LoVo (cell line): ENCODE results near the gene FRMD4A.
"Not testable (repeated sequence)": the region's sequence is repeated elsewhere in the genome, so short reads cannot be mapped to it uniquely, and the experiment has no call there.

Experiments
- DNase-seq: peaks from one replicate; pipeline ENCODE4 v3.0.0-alpha.2; 2016; ENCODE audit warnings: low spot score

Gene FRMD4A

GRCh38 chr10:14146025-14146424, 184.7 kb downstream of the FRMD4A start:
- no peak for DNase-seq

- DNase-seq, result no peak
Observed at GRCh38 chr10:14144451-14144850, 186.3 kb downstream of the FRMD4A start.

DNA sequence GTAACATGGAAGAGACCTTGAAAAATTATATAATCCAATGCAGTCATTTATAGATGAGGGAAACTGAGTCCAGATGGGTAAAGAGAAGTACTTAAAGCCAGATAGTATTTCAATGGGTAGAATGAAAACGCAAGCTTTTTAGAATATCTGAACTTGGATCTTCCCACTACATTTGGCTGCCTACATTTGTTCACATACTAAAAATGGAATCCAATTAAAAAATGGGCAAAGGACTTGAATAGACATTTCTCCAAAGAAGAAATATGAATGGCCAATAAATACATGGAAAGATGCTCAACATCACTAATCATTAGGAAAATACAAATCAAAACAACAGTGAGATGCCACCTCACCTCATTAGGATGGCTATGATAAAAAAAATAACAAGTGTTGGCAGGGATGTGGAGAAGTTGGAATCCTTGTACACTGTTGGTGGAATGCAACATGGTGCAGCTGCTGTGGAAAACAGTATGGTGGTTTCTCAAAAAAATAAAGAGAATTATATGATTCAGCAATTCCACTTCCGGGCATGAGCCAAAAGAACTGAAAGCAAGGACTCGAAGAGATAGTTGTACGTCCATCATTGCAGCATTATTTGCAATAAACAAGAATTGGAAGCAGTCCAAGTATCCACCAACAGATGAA, 188.0 kb downstream of the FRMD4A start:
- DNase-seq, result no peak

DNA sequence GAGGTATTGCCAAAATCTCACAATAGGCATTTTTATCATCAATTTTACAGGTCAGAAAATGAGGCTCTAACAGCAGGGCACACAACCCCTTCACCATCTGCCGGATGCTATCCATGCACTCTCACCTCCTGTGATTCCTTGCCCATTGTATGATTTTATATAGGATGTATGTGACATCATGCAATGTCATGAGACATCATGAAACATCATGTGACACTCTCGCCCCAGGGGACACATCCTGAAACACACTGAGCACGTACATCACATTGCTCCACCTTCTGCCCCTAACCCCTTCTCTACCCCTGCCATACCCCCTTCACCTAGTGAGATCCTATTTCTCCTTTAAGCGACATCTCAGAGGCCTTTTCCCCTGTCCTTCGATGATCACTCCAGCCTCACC, 189.4 kb downstream of the FRMD4A start:
- DNase-seq, result no peak

GRCh38 chr10:14137391-14137790, 193.3 kb downstream of the FRMD4A start:
- no peak for DNase-seq

- DNase-seq, result not testable (repeated sequence)
Observed at GRCh38 chr10:14135196-14135595, 195.5 kb downstream of the FRMD4A start.

DNA sequence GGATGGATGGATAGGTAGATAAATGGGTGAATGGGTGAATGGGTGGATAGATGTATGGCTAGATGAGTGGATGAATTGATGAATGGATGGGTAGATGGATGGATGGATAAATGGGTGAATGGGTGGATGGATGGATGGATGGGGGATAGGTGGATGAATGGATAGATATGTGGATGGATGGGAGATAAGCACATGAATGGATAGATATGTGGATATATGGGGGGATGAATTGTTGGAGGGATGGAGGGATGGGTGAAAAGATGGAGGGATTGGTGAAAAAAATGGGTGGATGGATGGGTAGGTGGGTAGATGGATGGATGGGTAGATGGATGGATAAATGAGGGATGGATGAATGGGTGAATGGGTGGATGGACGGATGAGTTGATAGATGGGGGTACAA, 196.4 kb downstream of the FRMD4A start:
- DNase-seq, result no peak

DNA sequence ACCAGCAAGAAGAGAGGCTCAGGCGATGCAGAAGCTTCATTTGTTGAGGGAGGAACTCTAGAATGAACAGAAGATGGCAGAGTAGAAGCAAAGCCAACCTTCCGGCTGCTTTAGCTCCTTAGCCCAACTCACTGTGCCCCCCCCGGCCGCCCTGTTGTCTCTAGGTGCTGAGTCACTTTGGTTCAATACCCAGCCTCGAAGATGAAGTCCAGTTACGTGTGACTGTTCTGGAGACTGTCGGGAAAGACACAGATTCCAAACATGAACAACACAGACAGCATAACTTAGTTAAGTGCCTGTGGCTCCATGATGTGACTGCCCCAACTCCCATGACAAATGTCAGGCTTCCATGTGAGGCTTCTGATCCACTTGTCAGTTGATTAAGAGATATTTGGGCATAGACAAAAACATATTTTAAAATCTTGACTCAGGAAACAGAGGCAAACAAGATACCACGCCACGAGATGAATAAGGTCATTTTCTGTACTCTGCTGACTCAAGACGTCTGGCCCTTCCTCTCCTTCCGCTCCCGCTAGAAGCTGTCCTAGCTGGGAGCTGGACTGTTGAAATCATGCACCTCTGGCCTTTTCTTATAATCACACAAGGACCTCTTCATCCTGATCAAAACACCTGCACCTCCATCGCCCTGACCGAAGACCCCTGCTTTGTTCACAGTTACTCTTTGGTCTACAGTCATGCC, 199.3 kb downstream of the FRMD4A start:
- no peak for DNase-seq

DNA sequence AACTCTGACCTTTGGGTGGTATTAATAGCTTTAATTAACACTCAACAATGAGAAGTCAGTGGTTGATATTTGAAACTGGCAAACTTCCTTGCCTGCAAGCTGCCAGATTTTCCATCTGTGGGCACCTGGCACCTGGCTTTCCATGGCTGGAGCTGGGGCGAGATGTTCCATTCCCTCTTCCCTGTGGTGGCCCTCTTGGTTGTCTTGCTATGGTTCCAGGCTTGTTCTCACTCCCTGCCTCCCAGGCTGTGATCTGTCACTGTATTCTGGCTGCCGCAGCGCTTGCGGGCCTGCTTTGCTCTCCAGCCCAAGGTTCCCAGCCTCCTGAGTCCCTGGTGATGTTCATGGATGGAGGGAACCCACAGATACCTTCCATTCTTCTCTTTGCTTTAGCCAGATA, 201.0 kb downstream of the FRMD4A start:
- DNase-seq, result no peak

DNA sequence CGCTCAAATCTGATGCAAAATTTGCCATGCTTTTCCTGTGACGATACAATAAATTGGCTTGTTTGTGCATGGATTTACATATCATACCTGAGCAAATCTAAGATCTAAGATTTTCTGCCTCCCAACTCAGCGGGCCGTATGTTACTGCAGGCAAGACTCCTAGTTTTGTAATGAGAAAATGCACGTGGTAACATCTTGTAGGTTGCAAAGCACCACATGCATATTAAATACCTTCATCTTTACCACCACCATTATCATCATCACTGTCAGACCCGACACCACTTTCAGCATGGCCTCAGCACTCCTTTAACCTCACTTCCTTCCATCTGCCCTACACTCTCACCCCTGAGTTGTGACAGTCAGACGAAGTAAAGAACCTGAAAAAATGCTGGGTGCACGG, 202.2 kb downstream of the FRMD4A start:
- DNase-seq, result no peak

GRCh38 chr10:14126697-14127440, 203.9 kb downstream of the FRMD4A start:
- peak; percentile 10 for DNase-seq

GRCh38 chr10:14125564-14125963, 205.2 kb downstream of the FRMD4A start:
- no peak for DNase-seq

DNA sequence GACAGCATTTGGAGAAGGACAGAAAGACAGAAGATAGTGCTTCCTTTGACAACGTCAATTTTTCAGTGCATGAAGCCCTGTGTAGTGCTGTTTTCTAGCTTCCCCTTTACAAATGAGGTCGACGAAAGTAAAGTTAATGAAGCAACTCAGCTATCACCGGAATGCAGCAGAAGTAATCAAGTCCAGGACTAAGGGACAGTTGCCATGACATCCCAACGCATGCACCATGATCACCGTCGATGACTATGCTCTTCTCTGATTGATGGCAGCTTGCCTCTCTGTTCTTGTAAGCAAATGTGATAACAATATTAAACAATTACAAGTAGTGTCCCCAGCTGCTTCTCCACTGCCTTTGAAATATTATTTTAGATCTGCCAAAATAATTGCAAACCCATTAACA, 205.8 kb downstream of the FRMD4A start:
- no peak for DNase-seq

DNA sequence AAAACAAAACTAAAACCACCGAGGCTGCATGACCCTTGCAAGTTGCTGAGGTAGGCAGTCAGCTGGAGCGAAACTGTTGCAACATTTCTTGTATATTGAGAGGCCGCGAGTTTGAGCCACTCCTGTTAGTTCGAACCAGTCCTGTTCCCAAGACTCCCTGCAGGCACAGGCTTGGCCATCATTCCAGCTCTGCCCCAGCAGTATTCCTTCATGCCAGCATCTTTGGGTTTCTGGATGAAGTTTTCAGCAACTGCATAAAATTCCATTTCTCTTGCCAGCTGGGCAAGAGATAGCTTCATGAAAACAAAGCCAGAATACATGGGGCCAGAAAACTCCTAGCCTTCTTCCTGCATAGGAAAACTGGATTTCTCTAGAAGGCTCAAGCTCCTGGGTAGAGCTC, 207.6 kb downstream of the FRMD4A start:
- no peak for DNase-seq

DNA sequence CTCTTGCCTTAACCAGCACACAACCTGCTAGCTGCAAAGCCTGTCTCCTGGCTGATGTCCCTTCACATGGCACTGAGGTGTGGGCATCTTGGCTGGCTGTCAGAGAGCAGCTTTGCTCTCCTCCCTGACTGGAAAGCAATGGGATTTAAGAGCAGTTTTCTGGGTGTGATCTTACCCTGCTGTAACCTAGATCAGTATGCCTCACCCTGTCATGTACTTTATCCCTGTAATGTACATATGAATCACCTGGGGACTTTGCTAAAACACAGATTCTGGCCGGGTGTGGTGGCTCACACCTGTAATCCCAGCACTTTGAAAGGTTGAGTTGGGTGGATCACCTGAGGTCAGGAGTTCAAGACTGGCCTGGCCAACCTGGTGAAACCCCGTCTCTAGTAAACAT, 209.9 kb downstream of the FRMD4A start:
- DNase-seq, result no peak

GRCh38 chr10:14118953-14119352, 211.8 kb downstream of the FRMD4A start:
- no peak for DNase-seq

DNA sequence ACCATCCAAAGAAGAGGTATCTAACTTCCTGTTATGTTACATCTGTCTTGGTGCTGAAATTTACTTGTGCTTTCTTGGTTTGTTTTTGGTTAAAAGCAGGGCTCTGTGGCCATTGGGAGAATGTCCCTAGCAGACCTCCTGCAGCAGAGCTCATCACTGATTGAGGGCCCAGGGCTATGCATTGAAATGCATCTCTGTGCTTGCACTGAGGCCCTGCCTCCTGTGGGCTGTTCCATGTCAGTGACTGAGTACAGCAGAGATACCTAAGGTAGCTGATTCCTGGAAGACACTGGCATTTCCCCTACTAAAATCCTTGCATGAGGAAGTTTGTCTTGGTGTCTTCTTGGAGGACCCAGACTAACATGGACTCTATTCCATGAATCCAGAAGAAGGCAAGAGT, 213.9 kb downstream of the FRMD4A start:
- no peak for DNase-seq

- DNase-seq, result no peak
Observed at GRCh38 chr10:14116021-14116420, 214.7 kb downstream of the FRMD4A start.

- DNase-seq, result no peak
Observed at GRCh38 chr10:14114791-14115190, 215.9 kb downstream of the FRMD4A start.

GRCh38 chr10:14112056-14112455, 218.7 kb downstream of the FRMD4A start:
- no peak for DNase-seq

DNA sequence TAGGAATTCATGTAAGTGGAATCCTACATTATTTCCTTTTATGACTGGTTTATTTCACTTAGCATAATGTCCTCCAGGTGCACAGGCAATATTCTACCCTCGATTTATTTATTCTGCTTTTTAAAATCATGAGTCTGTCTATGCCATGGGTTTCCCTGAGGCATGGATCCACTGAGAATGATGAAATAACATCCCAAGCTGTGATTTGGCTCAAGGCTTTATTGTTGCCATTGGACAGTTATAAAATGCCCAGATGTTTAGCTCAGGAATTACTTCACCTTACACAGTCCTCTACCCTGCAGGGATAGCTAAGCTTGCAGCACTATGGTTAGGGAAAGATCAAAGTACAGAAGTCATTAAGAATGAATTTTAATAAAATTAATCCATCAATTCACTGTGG, 219.5 kb downstream of the FRMD4A start:
- DNase-seq, result no peak

- no peak for DNase-seq
Observed at GRCh38 chr10:14106828-14107227, 223.9 kb downstream of the FRMD4A start.

DNA sequence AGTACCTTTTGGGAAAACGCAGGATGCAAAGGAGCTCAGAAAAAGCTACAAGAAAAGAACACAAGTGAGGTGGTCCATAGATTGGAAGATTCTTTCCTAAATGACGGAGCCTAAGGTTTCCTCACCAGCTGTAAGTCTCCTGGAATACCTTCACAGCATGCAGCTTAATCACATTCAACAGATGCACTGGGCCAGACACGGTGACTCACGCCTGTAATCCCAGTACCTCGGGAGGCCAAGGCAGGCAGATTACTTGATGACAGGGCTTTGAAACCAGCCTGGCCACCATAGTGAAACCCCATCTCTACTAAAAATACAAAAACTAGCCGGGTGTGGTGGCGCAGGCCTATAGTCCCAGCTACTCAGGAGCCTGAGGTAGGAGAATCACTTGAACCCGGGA, 228.7 kb downstream of the FRMD4A start:
- no peak for DNase-seq
